B cell (primary cell): Measurements from ENCODE around the gene SHANK2. TPM values are rescaled to one million over a fixed set of nuclear protein-coding genes. Genes with fewer than 3 reads are reported as not detected.

ENCODE experiments used
- ATAC-seq: fragments of 200-7000 bp; cut with Tn5 transposase; one replicate; pipeline ENCODE4 v1.10.0; 2021; ENCODE audit warnings: low read depth, mild to moderate bottlenecking, moderate number of reproducible peaks, moderate library complexity
- CTCF ChIA-PET: fragments of 350-600 bp; sonication (Branson Sonifier 250); formaldehyde crosslinking; loops from one replicate; lab custom pipeline; 2021; ENCODE audit warnings: antibody characterized with exemption, inconsistent platforms; lab: Charles Lee
- POLR2A ChIA-PET: fragments of 350-600 bp; sonication (Branson Sonifier 250); formaldehyde crosslinking; loops from one replicate; lab custom pipeline; 2021; ENCODE audit warnings: antibody characterized with exemption; lab: Charles Lee
- DNase-seq: peaks from one replicate; pipeline ENCODE4 v3.0.0; 2013
- H2AFZ ChIP-seq: 2 replicates; pipeline ENCODE4 v1.6.1; 2012; ENCODE audit warnings: mild to moderate bottlenecking, low read depth, low read length; ENCODE audit not compliant: insufficient read depth, poor library complexity, severe bottlenecking
- H3K27ac ChIP-seq, 2 donors: 1 replicate in 1 of 2; 2 replicates in 1 of 2; pipeline ENCODE4 v1.5.1; 2012 to 2013; ENCODE audit warnings: low read length in 2 of 2, mild to moderate bottlenecking in 2 of 2, moderate library complexity in 1 of 2
- H3K27me3 ChIP-seq, 4 experiments: fragments of 200-600 bp in 1 of 4; sonication (generic) in 1 of 4; replicated peaks in 1 of 4; 1 replicate in 2 of 4; 2 replicates in 2 of 4; pipeline versions ENCODE4 v1.6.1 to v1.7.0; 2013 to 2016; ENCODE audit warnings: low read length in 3 of 4, mild to moderate bottlenecking in 2 of 4, mixed read lengths in 1 of 4, moderate library complexity in 1 of 4; ENCODE audit not compliant: insufficient read depth in 4 of 4, control insufficient read depth in 3 of 4; ENCODE audit errors: control extremely low read depth in 1 of 4
- H3K36me3 ChIP-seq, 2 experiments: replicated peaks in 1 of 2; 1 replicate in 1 of 2; 2 replicates in 1 of 2; pipeline versions ENCODE4 v1.6.1 to v1.7.1; 2013; ENCODE audit warnings: low read length in 1 of 2; ENCODE audit not compliant: insufficient read depth in 2 of 2, control insufficient read depth in 1 of 2; ENCODE audit errors: control extremely low read depth in 1 of 2, extremely low read depth in 1 of 2
- H3K4me1 ChIP-seq, 2 donors: fragments of 200-600 bp in 1 of 2; sonication (generic) in 1 of 2; 1 replicate in 1 of 2; 2 replicates in 1 of 2; pipeline versions ENCODE4 v1.5.1 to v1.6.1; 2013 to 2017; ENCODE audit warnings: low read length in 2 of 2; ENCODE audit not compliant: control insufficient read depth in 2 of 2, insufficient read depth in 2 of 2
- H3K4me2 ChIP-seq: replicated peaks from 2 replicates; pipeline ENCODE3; 2012; ENCODE audit warnings: mild to moderate bottlenecking, low read depth, low read length; ENCODE audit not compliant: poor library complexity, severe bottlenecking
- H3K4me3 ChIP-seq, 5 experiments: fragments of 200-600 bp in 1 of 5; sonication (generic) in 1 of 5; 1 replicate in 3 of 5; 2 replicates in 2 of 5; pipeline versions ENCODE4 v1.5.1 to v1.7.0; 2011 to 2016; ENCODE audit warnings: low read length in 4 of 5, mild to moderate bottlenecking in 4 of 5, low read depth in 2 of 5, control low read depth in 1 of 5, moderate library complexity in 1 of 5; ENCODE audit not compliant: insufficient read depth in 1 of 5; ENCODE audit errors: control extremely low read depth in 1 of 5, extremely low read depth in 1 of 5
- H3K79me2 ChIP-seq: fragments of 200-600 bp; sonication (generic); one replicate; pipeline ENCODE4 v1.6.0; 2016; ENCODE audit warnings: low read length; ENCODE audit not compliant: control insufficient read depth, insufficient read depth
- H3K9ac ChIP-seq: fragments of 200-600 bp; sonication (generic); 2 replicates; pipeline ENCODE4 v1.6.1; 2017; ENCODE audit warnings: mild to moderate bottlenecking, low read length, moderate library complexity
- H3K9me3 ChIP-seq, 3 donors: one replicate each; pipeline versions ENCODE4 v1.6.1 to v1.7.1; 2013; ENCODE audit warnings: low read length in 2 of 3; ENCODE audit not compliant: control insufficient read depth in 2 of 3, insufficient read depth in 1 of 3; ENCODE audit errors: control extremely low read depth in 1 of 3
- H4K20me1 ChIP-seq: 2 replicates; pipeline ENCODE4 v1.6.0; 2012; ENCODE audit warnings: mild to moderate bottlenecking, low read length; ENCODE audit not compliant: insufficient read depth, control insufficient read depth, poor library complexity, severe bottlenecking
- H3K27ac Mint-ChIP-seq: one replicate; pipeline ENCODE4 v1.8.0; 2021; ENCODE audit warnings: mixed read lengths
- H3K27me3 Mint-ChIP-seq: one replicate; pipeline ENCODE4 v1.8.0; 2021; ENCODE audit warnings: mixed read lengths
- H3K4me1 Mint-ChIP-seq: one replicate; pipeline ENCODE4 v1.8.0; 2021; ENCODE audit warnings: mixed read lengths
- H3K4me3 Mint-ChIP-seq: one replicate; pipeline ENCODE4 v1.8.0; 2021; ENCODE audit warnings: mixed read lengths
- H3K9me3 Mint-ChIP-seq: one replicate; pipeline ENCODE4 v1.8.0; 2022; ENCODE audit warnings: mixed read lengths; ENCODE audit not compliant: insufficient read depth
- EZH2 ChIP-seq: IDR thresholded peaks from 2 replicates; pipeline ENCODE4 v1.6.1; 2012; ENCODE audit warnings: borderline replicate concordance, low read depth, mild to moderate bottlenecking, moderate library complexity, low read length; ENCODE audit not compliant: insufficient read depth, poor library complexity, severe bottlenecking
- WGBS: methylation state at CpG from one replicate; pipeline ENCODE4 v1.1.5; 2013; ENCODE audit warnings: missing lambda C conversion rate; ENCODE audit not compliant: insufficient coverage; 5-methylcytosine and 5-hydroxymethylcytosine counted together
- intact Hi-C: fragments of 100-400 bp; cut with micrococcal nuclease; formaldehyde crosslinking; loops from one replicate; pipeline ENCODE4 v1.10.0; 2022
- polyA plus RNA-seq: library from polyadenylated mRNA; depleted of rRNA; stranded (reverse); fragments of >200 nt; gene quantifications from 2 replicates; pipeline ENCODE4 v1.2.3, GENCODE V29; 2012
- total RNA-seq, 2 donors: library from RNA; stranded (reverse); fragments of 120-200 nt in 1 of 2; gene quantifications; 1 replicate in 1 of 2; 2 replicates in 1 of 2; pipeline versions ENCODE4 v1.2.3 to v1.2.4, GENCODE V29; 2013 to 2022
- TF ChIP-seq, protein P1 (sequence below): fragments of 200-600 bp; IDR thresholded peaks from one replicate; pipeline ENCODE4 v1.8.0; 2022; ENCODE audit warnings: antibody characterized with exemption, mild to moderate bottlenecking

Gene SHANK2
- total and polyA plus RNA-seq, 2 donors (not counting 1 experiment from before 2014, with no cell fraction given), result 0.07 to 0.28 TPM

DNA sequence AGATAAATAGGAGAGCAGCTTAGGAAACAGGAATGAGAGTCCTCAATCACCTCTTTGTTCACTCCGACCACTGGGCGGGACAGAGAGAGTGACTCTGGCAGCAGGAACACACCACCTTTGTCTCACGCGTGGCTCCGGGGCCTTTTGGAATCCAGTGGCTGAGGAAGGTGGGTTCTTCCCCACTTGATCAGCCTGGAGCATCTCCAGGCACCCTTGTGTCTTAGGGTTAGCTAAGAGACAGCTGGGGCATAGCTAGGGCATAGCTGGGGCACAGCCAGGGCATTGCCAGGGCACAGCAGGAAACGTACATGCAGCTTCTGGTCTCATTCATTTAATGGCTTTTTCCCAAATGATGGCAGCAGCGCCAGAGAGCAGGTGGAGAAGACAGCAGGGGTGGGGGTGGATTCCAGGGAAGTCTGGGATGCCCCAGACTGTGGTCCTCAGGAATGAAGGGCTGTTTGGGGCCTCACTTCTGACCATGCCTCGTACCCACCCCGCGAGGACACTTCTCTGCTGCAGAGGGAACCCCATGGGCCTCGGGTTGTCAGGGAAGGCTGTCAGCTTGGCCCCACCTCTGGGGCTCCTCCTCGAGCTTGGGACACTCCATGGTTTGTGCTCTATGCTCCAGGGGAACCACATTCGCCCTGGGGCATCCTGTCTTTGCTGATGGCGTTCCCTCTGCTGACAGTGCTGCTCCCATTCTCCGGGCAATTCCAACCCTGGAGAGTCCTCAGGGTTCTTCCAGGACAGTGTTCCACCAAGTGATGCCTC lies 30.4 kb upstream of the SHANK2 start:
- Mint-ChIP-seq H3K4me3 (no peak overlapping the region), H3K4me1 (no peaks in the 10 kb centered on the region), H3K27ac (no peak overlapping the region), H3K27me3 (peaks cover 4% of the 10 kb centered on the region), H3K9me3 (no peaks in the 10 kb centered on the region)
- Histone ChIP-seq H3K4me1 (no peaks in the 10 kb centered on the region), H3K79me2 (no peaks in the 10 kb centered on the region), H4K20me1 (no peaks in the 10 kb centered on the region), H3K27me3 (no peaks in the 10 kb centered on the region), H2AFZ (no peak overlapping the region), H3K27ac (no peak overlapping the region), H3K36me3 (no peaks in the 10 kb centered on the region), H3K9me3 (peaks cover 0 to 3% (median 0%) of the 10 kb centered on the region in 3 donors), H3K9ac (no peak overlapping the region), H3K4me2 (no peak overlapping the region), H3K4me3 (no peak overlapping the region)
- TF ChIP-seq EZH2, result no peak
- TF ChIP-seq, protein P1, sequence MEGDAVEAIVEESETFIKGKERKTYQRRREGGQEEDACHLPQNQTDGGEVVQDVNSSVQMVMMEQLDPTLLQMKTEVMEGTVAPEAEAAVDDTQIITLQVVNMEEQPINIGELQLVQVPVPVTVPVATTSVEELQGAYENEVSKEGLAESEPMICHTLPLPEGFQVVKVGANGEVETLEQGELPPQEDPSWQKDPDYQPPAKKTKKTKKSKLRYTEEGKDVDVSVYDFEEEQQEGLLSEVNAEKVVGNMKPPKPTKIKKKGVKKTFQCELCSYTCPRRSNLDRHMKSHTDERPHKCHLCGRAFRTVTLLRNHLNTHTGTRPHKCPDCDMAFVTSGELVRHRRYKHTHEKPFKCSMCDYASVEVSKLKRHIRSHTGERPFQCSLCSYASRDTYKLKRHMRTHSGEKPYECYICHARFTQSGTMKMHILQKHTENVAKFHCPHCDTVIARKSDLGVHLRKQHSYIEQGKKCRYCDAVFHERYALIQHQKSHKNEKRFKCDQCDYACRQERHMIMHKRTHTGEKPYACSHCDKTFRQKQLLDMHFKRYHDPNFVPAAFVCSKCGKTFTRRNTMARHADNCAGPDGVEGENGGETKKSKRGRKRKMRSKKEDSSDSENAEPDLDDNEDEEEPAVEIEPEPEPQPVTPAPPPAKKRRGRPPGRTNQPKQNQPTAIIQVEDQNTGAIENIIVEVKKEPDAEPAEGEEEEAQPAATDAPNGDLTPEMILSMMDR, result no peak
- 79% methylated on average over 15 of the region's 15 CpGs for WGBS
- ATAC-seq, result no peak
- POLR2A ChIA-PET, result no interaction called here
- intact Hi-C loops, result no loop called here
- DNase-seq, result no peak
- CTCF ChIA-PET, result no interaction called here

DNA sequence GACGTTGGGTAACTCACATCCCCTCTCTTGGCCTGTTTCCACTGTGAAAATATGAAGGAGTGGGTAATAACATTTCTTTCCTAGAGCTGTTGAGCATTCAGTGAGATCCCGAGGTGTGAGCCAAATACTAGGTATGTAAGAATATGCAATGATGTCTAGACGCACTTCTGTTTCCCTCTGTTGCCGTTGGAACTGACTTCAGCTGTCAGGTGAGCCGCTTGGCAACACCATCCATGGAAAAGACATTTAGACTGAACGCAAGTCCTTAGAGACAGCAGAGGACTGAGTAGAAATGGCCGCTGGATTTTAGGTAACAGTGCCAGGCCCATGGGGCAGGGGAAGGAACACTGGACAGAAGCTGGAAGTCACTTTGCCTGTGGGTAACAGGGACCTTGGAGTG lies 29.5 kb upstream of the SHANK2 start:
- no peak for ATAC-seq
- WGBS, result 86% methylated on average over 7 of the region's 7 CpGs
- Mint-ChIP-seq H3K4me1 (no peaks in the 10 kb centered on the region), H3K27ac (no peak overlapping the region), H3K4me3 (no peak overlapping the region), H3K9me3 (no peaks in the 10 kb centered on the region), H3K27me3 (peaks cover 10% of the 10 kb centered on the region)
- DNase-seq, result no peak
- Histone ChIP-seq H3K27me3 (no peaks in the 10 kb centered on the region), H3K27ac (no peak overlapping the region), H3K9me3 (peaks cover 0 to 3% (median 0%) of the 10 kb centered on the region in 3 donors), H4K20me1 (no peaks in the 10 kb centered on the region), H3K36me3 (no peaks in the 10 kb centered on the region), H3K9ac (no peak overlapping the region), H2AFZ (no peak overlapping the region), H3K4me3 (no peak overlapping the region), H3K79me2 (no peaks in the 10 kb centered on the region), H3K4me2 (no peak overlapping the region), H3K4me1 (no peaks in the 10 kb centered on the region)
- TF ChIP-seq EZH2, result no peak
- TF ChIP-seq, protein P1, result no peak
- ChIA-PET CTCF (no interaction called here), POLR2A (no interaction called here)
- intact Hi-C loops, result no loop called here
